Mesenchymal stem cell (in vitro differentiated cells and primary cell): ENCODE results near the gene MCEMP1.

ENCODE experiments used
- DNase-seq: peaks from one replicate; pipeline ENCODE4 v3.0.0-alpha.2; 2013
- H2AFZ ChIP-seq: one replicate; pipeline ENCODE4 v1.6.1; 2013; ENCODE audit warnings: low read depth, mild to moderate bottlenecking, control low read depth, inconsistent platforms, low read length, moderate library complexity
- H2AK5ac ChIP-seq: 2 replicates; pipeline ENCODE4 v1.6.1; 2013; ENCODE audit warnings: low read length, moderate library complexity, mild to moderate bottlenecking, inconsistent platforms; ENCODE audit not compliant: severe bottlenecking
- H2BK120ac ChIP-seq: one replicate; pipeline ENCODE4 v1.6.1; 2013; ENCODE audit warnings: low read depth, mild to moderate bottlenecking, inconsistent platforms, low read length, moderate library complexity
- H2BK12ac ChIP-seq, 2 experiments: one replicate each; pipeline ENCODE4 v1.6.1; 2013; ENCODE audit warnings: inconsistent platforms in 2 of 2, low read length in 2 of 2, mild to moderate bottlenecking in 2 of 2, moderate library complexity in 2 of 2, control low read depth in 1 of 2
- H2BK15ac ChIP-seq: one replicate; pipeline ENCODE4 v1.6.1; 2013; ENCODE audit warnings: mild to moderate bottlenecking, low read depth, inconsistent platforms; ENCODE audit not compliant: poor library complexity, severe bottlenecking
- H2BK5ac ChIP-seq: 2 replicates; pipeline ENCODE4 v1.6.1; 2013; ENCODE audit warnings: low read depth, mild to moderate bottlenecking, low read length, control low read depth, inconsistent platforms; ENCODE audit not compliant: poor library complexity, severe bottlenecking
- H3K14ac ChIP-seq, 2 experiments: one replicate each; pipeline ENCODE4 v1.6.1; 2013; ENCODE audit warnings: inconsistent platforms in 2 of 2, low read length in 2 of 2, control low read depth in 1 of 2, mild to moderate bottlenecking in 1 of 2, moderate library complexity in 1 of 2
- H3K18ac ChIP-seq, 2 experiments: one replicate each; pipeline ENCODE4 v1.6.1; 2013; ENCODE audit warnings: inconsistent platforms in 2 of 2, low read length in 2 of 2, control low read depth in 1 of 2, low read depth in 1 of 2, mild to moderate bottlenecking in 1 of 2
- H3K23ac ChIP-seq, 2 experiments: one replicate each; pipeline ENCODE4 v1.6.1; 2013; ENCODE audit warnings: inconsistent platforms in 2 of 2, low read length in 2 of 2, mild to moderate bottlenecking in 2 of 2, moderate library complexity in 2 of 2, control low read depth in 1 of 2
- H3K27ac ChIP-seq: 2 replicates; pipeline ENCODE4 v1.5.1; 2013; ENCODE audit warnings: mild to moderate bottlenecking, moderate library complexity, low read length, control low read depth, inconsistent platforms; ENCODE audit not compliant: poor library complexity, severe bottlenecking
- H3K27me3 ChIP-seq, 2 experiments: 2 replicates each; pipeline versions ENCODE4 v1.6.1 to v1.7.0; 2013; ENCODE audit warnings: low read length in 2 of 2, mild to moderate bottlenecking in 2 of 2, moderate library complexity in 2 of 2, control low read depth in 1 of 2, inconsistent platforms in 1 of 2; ENCODE audit not compliant: control insufficient read depth in 1 of 2, insufficient read depth in 1 of 2
- H3K36me3 ChIP-seq, 2 experiments: 2 replicates each; pipeline versions ENCODE4 v1.6.1 to v1.7.0; 2013; ENCODE audit warnings: low read length in 2 of 2, control low read depth in 1 of 2, inconsistent platforms in 1 of 2, low read depth in 1 of 2, mild to moderate bottlenecking in 1 of 2; ENCODE audit not compliant: insufficient read depth in 2 of 2, control insufficient read depth in 1 of 2
- H3K4ac ChIP-seq, 2 experiments: one replicate each; pipeline ENCODE4 v1.6.1; 2013; ENCODE audit warnings: inconsistent platforms in 2 of 2, low read length in 2 of 2, mild to moderate bottlenecking in 2 of 2, moderate library complexity in 2 of 2, control low read depth in 1 of 2, low read depth in 1 of 2
- H3K4me1 ChIP-seq: 2 replicates; pipeline ENCODE4 v1.6.1; 2013; ENCODE audit warnings: low read depth, low read length, control low read depth; ENCODE audit not compliant: control insufficient read depth, insufficient read depth
- H3K4me2 ChIP-seq: 2 replicates; pipeline ENCODE4 v1.6.1; 2013; ENCODE audit warnings: low read length, mild to moderate bottlenecking, inconsistent platforms; ENCODE audit not compliant: poor library complexity, severe bottlenecking
- H3K4me3 ChIP-seq, 2 experiments: 2 replicates each; pipeline versions ENCODE4 v1.5.1 to v1.7.0; 2013; ENCODE audit warnings: low read length in 2 of 2, mild to moderate bottlenecking in 2 of 2, control low read depth in 1 of 2, low read depth in 1 of 2; ENCODE audit not compliant: insufficient read depth in 1 of 2
- H3K79me1 ChIP-seq: replicated peaks from 2 replicates; pipeline ENCODE4 v1.6.1; 2013; ENCODE audit warnings: mild to moderate bottlenecking, control low read depth, low read length, inconsistent platforms; ENCODE audit not compliant: poor library complexity, severe bottlenecking
- H3K9ac ChIP-seq: 2 replicates; pipeline ENCODE4 v1.7.0; 2013; ENCODE audit warnings: mild to moderate bottlenecking, low read length, moderate library complexity
- H3K9me3 ChIP-seq: 2 replicates; pipeline ENCODE4 v1.7.0; 2013; ENCODE audit warnings: mild to moderate bottlenecking, low read length; ENCODE audit not compliant: control insufficient read depth
- H4K8ac ChIP-seq: one replicate; pipeline ENCODE4 v1.6.1; 2013; ENCODE audit warnings: inconsistent platforms, mild to moderate bottlenecking, low read length, moderate library complexity
- H4K91ac ChIP-seq: one replicate; pipeline ENCODE4 v1.6.1; 2013; ENCODE audit warnings: mild to moderate bottlenecking, low read length, inconsistent platforms
- WGBS: methylation state at CpG from one replicate; pipeline ENCODE4 v1.1.7; 2013; ENCODE audit warnings: mixed read lengths; 5-methylcytosine and 5-hydroxymethylcytosine counted together

MCEMP1 gene

GRCh38 chr19:7662657-7663056 lies 14.2 kb upstream of the MCEMP1 start:
- Histone ChIP-seq H3K4me3 (no peak overlapping the region), H2BK5ac (no peak overlapping the region), H3K9me3 (no peaks in the 10 kb centered on the region), H2BK15ac (no peak overlapping the region), H2BK12ac (no peak overlapping the region), H2AK5ac (no peak overlapping the region), H3K27me3 (peaks cover 14 to 40% of the 10 kb centered on the region in 2 experiments), H3K18ac (no peak overlapping the region), H2BK120ac (no peak overlapping the region), H3K4ac (no peak overlapping the region), H3K36me3 (no peaks in the 10 kb centered on the region), H3K23ac (no peak overlapping the region), H4K91ac (no peak overlapping the region), H3K4me2 (no peak overlapping the region), H3K79me1 (no peaks in the 10 kb centered on the region), H4K8ac (no peak overlapping the region), H2AFZ (no peak overlapping the region), H3K14ac (no peak overlapping the region), H3K27ac (no peak overlapping the region), H3K4me1 (no peaks in the 10 kb centered on the region), H3K9ac (no peak overlapping the region)
- WGBS = 85% methylated on average over 12 of the region's 14 CpGs
- no peak for DNase-seq

- no peak overlapping the region for H3K4me3 ChIP-seq
- no peaks in the 10 kb centered on the region for H3K9me3 ChIP-seq
- no peak overlapping the region for H3K23ac ChIP-seq
- no peaks in the 10 kb centered on the region for H3K79me1 ChIP-seq
- H3K4me1 ChIP-seq = no peaks in the 10 kb centered on the region
- H3K27ac ChIP-seq = no peak overlapping the region
- DNase-seq = no peak
- no peak overlapping the region for H3K4ac ChIP-seq
- no peak overlapping the region for H3K18ac ChIP-seq
- WGBS = 77% methylated on average over 3 of the region's 7 CpGs
- no peak overlapping the region for H2BK12ac ChIP-seq
- H3K36me3 ChIP-seq = no peaks in the 10 kb centered on the region
- H3K27me3 ChIP-seq = peaks cover 8 to 36% of the 10 kb centered on the region in 2 experiments
- H2BK15ac ChIP-seq = no peak overlapping the region
- H4K91ac ChIP-seq = no peak overlapping the region
- no peak overlapping the region for H2BK5ac ChIP-seq
- H4K8ac ChIP-seq = no peak overlapping the region
- no peak overlapping the region for H3K9ac ChIP-seq
- no peak overlapping the region for H2AK5ac ChIP-seq
- H3K4me2 ChIP-seq = no peak overlapping the region
- no peak overlapping the region for H2BK120ac ChIP-seq
- H3K14ac ChIP-seq = no peak overlapping the region
- H2AFZ ChIP-seq = no peak overlapping the region
Observed at GRCh38 chr19:7663706-7664105, 13.2 kb upstream of the MCEMP1 start.

GRCh38 chr19:7665076-7665475 lies 11.8 kb upstream of the MCEMP1 start:
- H3K9me3 ChIP-seq = no peaks in the 10 kb centered on the region
- no peak overlapping the region for H4K8ac ChIP-seq
- H3K23ac ChIP-seq = no peak overlapping the region
- no peak overlapping the region for H3K4me2 ChIP-seq
- no peak overlapping the region for H3K18ac ChIP-seq
- no peak overlapping the region for H4K91ac ChIP-seq
- no peak overlapping the region for H3K14ac ChIP-seq
- H2BK12ac ChIP-seq = no peak overlapping the region
- H2AK5ac ChIP-seq = no peak overlapping the region
- no peak overlapping the region for H3K4me3 ChIP-seq
- no peak overlapping the region for H2BK15ac ChIP-seq
- peaks cover under 1% of the 10 kb centered on the region for H3K4me1 ChIP-seq
- H3K27ac ChIP-seq = no peak overlapping the region
- no peaks in the 10 kb centered on the region for H3K79me1 ChIP-seq
- H2AFZ ChIP-seq = no peak overlapping the region
- no peaks in the 10 kb centered on the region for H3K36me3 ChIP-seq
- H3K9ac ChIP-seq = no peak overlapping the region
- 71% methylated on average over 3 of the region's 4 CpGs for WGBS
- no peak overlapping the region for H2BK120ac ChIP-seq
- no peak for DNase-seq
- peaks cover 16 to 48% of the 10 kb centered on the region in 2 experiments for H3K27me3 ChIP-seq
- no peak overlapping the region for H2BK5ac ChIP-seq
- no peak overlapping the region for H3K4ac ChIP-seq

- Histone ChIP-seq H3K27me3 (peaks cover 40 to 47% of the 10 kb centered on the region in 2 experiments), H3K18ac (no peak within 1 kb of the TSS), H3K4me3 (no peak within 1 kb of the TSS), H4K91ac (no peak within 1 kb of the TSS), H3K4me2 (no peak within 1 kb of the TSS), H2BK12ac (no peak within 1 kb of the TSS), H3K27ac (no peak within 1 kb of the TSS), H3K9ac (no peak within 1 kb of the TSS), H2AFZ (no peak within 1 kb of the TSS), H2BK120ac (no peak within 1 kb of the TSS), H2BK15ac (no peak within 1 kb of the TSS), H2AK5ac (no peak within 1 kb of the TSS), H3K23ac (no peak within 1 kb of the TSS), H3K36me3 (no peaks in the 10 kb centered on the region), H2BK5ac (no peak within 1 kb of the TSS), H3K4me1 (peaks cover 2% of the 10 kb centered on the region), H3K79me1 (no peaks in the 10 kb centered on the region), H4K8ac (no peak within 1 kb of the TSS), H3K4ac (no peak within 1 kb of the TSS), H3K14ac (no peak within 1 kb of the TSS), H3K9me3 (peaks cover 5% of the 10 kb centered on the region)
- WGBS = 84% methylated on average over 9 of the region's 9 CpGs
- no peak for DNase-seq
Observed at GRCh38 chr19:7668842-7669241, 8.0 kb upstream of the MCEMP1 start, which contains the start of gene RETN. RETN (plus strand) TSS chr19:7669049; CDS start chr19:7669327, 278 bp downstream.
